ENCODE results near the gene LSM14A.

The LSM14A gene

DNA sequence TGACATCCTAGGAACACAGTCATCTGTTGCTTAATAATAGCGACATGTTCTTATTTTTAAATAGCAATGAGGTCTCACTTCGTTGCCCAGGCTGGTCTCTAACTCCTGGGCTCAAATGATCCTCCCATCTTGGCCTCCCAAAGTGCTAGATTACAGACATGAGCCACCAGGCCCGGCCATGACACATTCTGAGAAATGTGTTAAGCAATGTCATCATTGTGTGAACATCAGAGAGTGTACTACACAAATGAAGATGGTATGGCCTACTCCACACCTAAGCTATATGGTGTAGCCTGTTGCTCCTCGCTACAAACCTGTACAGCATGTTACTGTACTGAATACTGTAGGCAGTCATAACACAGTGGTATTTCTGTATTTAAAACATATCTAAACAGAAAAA, 57.4 kb downstream of the LSM14A start:
- Histone ChIP-seq H3K27ac (ENCODE audit: low read length) (no peak overlapping the region), H3K4me1 (ENCODE audit: control insufficient read depth, insufficient read depth, low read length) (peaks cover 10% of the 10 kb centered on the region), H3K36me3 (ENCODE audit: control insufficient read depth in 2 of 2, insufficient read depth in 2 of 2, low read length in 2 of 2) (peaks cover 29 to 31% of the 10 kb centered on the region in 2 donors), H3K9me3 (ENCODE audit: control insufficient read depth in 2 of 2, low read length in 2 of 2) (no peaks in the 10 kb centered on the region), H3K27me3 (ENCODE audit: control insufficient read depth in 1 of 2, insufficient read depth in 2 of 2, low read length in 2 of 2) (no peaks in the 10 kb centered on the region), H3K9ac (ENCODE audit: low read length in 2 of 2) (no peak overlapping the region), H3K4me3 (ENCODE audit: low read length in 2 of 2) (no peak overlapping the region)

DNA sequence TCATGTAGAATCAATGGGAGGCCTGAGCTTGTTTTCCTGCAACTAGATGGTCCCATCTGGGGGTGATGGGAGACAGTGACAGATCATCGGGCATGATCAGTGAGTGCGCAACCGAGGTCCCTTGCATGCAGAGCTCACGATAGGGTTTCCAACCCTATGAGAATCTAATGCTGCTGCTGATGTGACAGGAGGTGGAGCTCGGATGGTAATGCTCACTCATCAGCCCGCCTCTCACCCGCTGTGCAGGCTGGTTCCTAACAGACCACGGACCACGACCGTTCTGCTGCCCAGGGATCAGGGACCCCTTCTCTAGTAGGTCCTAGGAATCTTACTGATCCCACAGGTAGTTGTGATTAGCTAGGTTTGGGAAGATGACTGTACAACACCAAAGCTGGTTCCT, 58.5 kb downstream of the LSM14A start:
- H3K9ac ChIP-seq (ENCODE audit: low read length in 2 of 2) = no peak overlapping the region
- no peaks in the 10 kb centered on the region for H3K27me3 ChIP-seq (ENCODE audit: control insufficient read depth in 1 of 2, insufficient read depth in 2 of 2, low read length in 2 of 2)
- H3K27ac ChIP-seq (ENCODE audit: low read length) = no peak overlapping the region
- peaks cover 10% of the 10 kb centered on the region for H3K4me1 ChIP-seq (ENCODE audit: control insufficient read depth, insufficient read depth, low read length)
- H3K36me3 ChIP-seq (ENCODE audit: control insufficient read depth in 2 of 2, insufficient read depth in 2 of 2, low read length in 2 of 2) = peaks cover 20 to 23% of the 10 kb centered on the region in 2 donors
- H3K9me3 ChIP-seq (ENCODE audit: control insufficient read depth in 2 of 2, low read length in 2 of 2) = no peaks in the 10 kb centered on the region
- H3K4me3 ChIP-seq (ENCODE audit: low read length in 2 of 2) = no peak overlapping the region

DNA sequence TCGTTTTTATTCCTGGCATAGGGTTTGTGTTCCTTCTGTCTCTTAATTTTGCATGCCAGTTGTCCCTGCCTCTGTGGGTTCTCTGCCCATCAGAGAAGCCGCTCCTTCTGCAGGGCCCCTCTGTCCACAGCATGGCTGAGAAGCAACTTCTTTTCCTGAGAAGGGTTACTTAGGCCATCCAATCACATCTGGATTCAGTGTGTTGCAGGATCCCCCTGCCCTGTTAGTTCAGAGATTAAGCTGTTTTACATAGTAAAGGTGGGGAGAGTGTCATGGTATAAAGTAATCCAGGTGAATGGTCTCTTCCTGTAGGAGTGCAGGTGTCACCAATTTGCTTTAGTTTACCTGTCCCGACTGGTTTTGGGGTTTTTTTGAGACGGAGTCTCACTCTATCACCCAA, 59.1 kb downstream of the LSM14A start:
- no peaks in the 10 kb centered on the region for H3K9me3 ChIP-seq (ENCODE audit: control insufficient read depth in 2 of 2, low read length in 2 of 2)
- no peak overlapping the region for H3K27ac ChIP-seq (ENCODE audit: low read length)
- peaks cover 19 to 20% of the 10 kb centered on the region in 2 donors for H3K36me3 ChIP-seq (ENCODE audit: control insufficient read depth in 2 of 2, insufficient read depth in 2 of 2, low read length in 2 of 2)
- peaks cover 12% of the 10 kb centered on the region for H3K4me1 ChIP-seq (ENCODE audit: control insufficient read depth, insufficient read depth, low read length)
- no peaks in the 10 kb centered on the region for H3K27me3 ChIP-seq (ENCODE audit: control insufficient read depth in 1 of 2, insufficient read depth in 2 of 2, low read length in 2 of 2)
- H3K9ac ChIP-seq (ENCODE audit: low read length in 2 of 2) = no peak overlapping the region
- H3K4me3 ChIP-seq (ENCODE audit: low read length in 2 of 2) = no peak overlapping the region

- Histone ChIP-seq H3K9ac (ENCODE audit: low read length in 2 of 2) (peak overlapping the region in 1 of 2 donors; percentile 47), H3K4me3 (ENCODE audit: low read length in 2 of 2) (no peak overlapping the region), H3K36me3 (ENCODE audit: control insufficient read depth in 2 of 2, insufficient read depth in 2 of 2, low read length in 2 of 2) (peaks cover 17% of the 10 kb centered on the region in 2 donors), H3K4me1 (ENCODE audit: control insufficient read depth, insufficient read depth, low read length) (peaks cover 15% of the 10 kb centered on the region), H3K27me3 (ENCODE audit: control insufficient read depth in 1 of 2, insufficient read depth in 2 of 2, low read length in 2 of 2) (no peaks in the 10 kb centered on the region), H3K27ac (ENCODE audit: low read length) (no peak overlapping the region), H3K9me3 (ENCODE audit: control insufficient read depth in 2 of 2, low read length in 2 of 2) (no peaks in the 10 kb centered on the region)
Observed at GRCh38 chr19:34232566-34233481, 60.5 kb downstream of the LSM14A start.

DNA sequence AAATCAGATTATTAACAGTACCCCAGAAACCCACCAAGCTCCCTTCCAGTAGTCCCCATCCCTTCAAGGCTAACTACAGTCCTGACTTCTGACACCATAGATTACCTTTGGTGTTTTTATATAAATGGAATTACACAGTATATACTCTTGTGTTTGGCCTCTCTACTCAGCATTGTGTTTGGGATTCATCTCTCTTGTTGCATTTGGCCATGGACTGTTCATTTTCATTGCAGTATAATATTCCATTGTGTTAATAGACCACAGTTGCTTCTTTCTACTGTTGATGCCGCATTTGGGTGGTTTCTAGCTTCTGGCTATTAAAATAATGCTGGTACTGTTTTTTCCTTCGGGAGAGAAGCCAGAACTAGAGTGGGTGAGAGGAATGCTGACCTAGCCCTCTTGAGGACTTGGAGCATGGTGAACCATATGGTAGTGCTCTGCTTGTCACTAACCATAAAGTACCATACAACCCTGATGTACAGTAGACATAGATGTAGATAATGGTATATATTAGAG, 63.2 kb downstream of the LSM14A start:
- peaks cover 0 to 6% of the 10 kb centered on the region in 2 donors for H3K36me3 ChIP-seq (ENCODE audit: control insufficient read depth in 2 of 2, insufficient read depth in 2 of 2, low read length in 2 of 2)
- H3K4me1 ChIP-seq (ENCODE audit: control insufficient read depth, insufficient read depth, low read length) = peaks cover 15% of the 10 kb centered on the region
- no peak overlapping the region for H3K4me3 ChIP-seq (ENCODE audit: low read length in 2 of 2)
- no peaks in the 10 kb centered on the region for H3K9me3 ChIP-seq (ENCODE audit: control insufficient read depth in 2 of 2, low read length in 2 of 2)
- H3K27me3 ChIP-seq (ENCODE audit: control insufficient read depth in 1 of 2, insufficient read depth in 2 of 2, low read length in 2 of 2) = no peaks in the 10 kb centered on the region
- H3K9ac ChIP-seq (ENCODE audit: low read length in 2 of 2) = no peak overlapping the region
- H3K27ac ChIP-seq (ENCODE audit: low read length) = no peak overlapping the region

DNA sequence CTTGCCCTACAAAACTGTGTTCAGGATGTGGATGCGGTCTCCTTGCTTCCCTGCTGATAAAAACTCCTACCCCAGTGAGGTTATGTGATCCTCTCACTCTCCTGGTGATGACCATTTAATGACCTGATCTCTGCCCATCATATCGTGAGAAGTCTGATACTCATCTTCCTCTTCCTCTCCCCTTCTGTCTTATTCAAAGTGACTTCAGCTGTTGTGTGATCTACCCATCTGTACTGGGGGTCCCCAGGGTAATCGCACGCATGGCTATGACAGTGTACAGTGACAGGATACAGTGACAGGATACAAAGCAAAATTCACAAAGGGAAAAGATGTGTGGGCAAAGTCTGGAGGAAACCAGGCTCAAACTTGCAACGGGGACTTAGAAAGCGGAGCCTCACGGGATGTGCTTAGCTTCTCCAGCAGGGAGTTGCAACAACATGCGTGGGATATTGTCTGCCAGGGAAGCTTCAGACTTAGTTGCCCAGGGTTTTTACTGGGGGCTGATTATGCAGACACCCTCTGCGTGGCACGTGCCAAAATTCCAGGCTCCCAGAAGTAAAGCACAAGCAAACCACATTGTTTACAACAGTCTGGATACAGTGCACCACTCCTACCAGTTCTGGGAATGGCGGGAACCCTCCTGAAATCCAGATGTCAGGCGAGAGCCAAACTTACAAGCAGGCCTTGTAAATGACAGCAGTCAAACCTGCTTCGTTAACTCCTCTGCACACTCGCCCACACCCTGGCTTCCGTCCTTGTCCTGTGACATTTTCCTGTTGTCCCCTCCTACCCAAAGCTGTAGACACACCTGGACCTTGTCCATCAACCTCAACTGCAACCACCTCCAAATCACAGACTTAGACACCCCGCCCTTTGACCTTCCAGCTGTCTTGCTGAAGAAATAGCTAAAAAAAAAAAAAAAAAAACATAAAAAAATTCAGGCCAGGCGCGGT, 64.0 kb downstream of the LSM14A start:
- H3K9me3 ChIP-seq (ENCODE audit: control insufficient read depth in 2 of 2, low read length in 2 of 2) = no peaks in the 10 kb centered on the region
- peaks cover 0 to 3% of the 10 kb centered on the region in 2 donors for H3K36me3 ChIP-seq (ENCODE audit: control insufficient read depth in 2 of 2, insufficient read depth in 2 of 2, low read length in 2 of 2)
- no peak overlapping the region for H3K4me3 ChIP-seq (ENCODE audit: low read length in 2 of 2)
- H3K9ac ChIP-seq (ENCODE audit: low read length in 2 of 2) = no peak overlapping the region
- no peaks in the 10 kb centered on the region for H3K27me3 ChIP-seq (ENCODE audit: control insufficient read depth in 1 of 2, insufficient read depth in 2 of 2, low read length in 2 of 2)
- H3K4me1 ChIP-seq (ENCODE audit: control insufficient read depth, insufficient read depth, low read length) = peaks cover 15% of the 10 kb centered on the region
- peak overlapping the region; percentile 18 for H3K27ac ChIP-seq (ENCODE audit: low read length)

GRCh38 chr19:34237283-34237682, 65.0 kb downstream of the LSM14A start:
- Histone ChIP-seq H3K9me3 (ENCODE audit: control insufficient read depth in 2 of 2, low read length in 2 of 2) (no peaks in the 10 kb centered on the region), H3K4me1 (ENCODE audit: control insufficient read depth, insufficient read depth, low read length) (peaks cover 15% of the 10 kb centered on the region), H3K27ac (ENCODE audit: low read length) (no peak overlapping the region), H3K27me3 (ENCODE audit: control insufficient read depth in 1 of 2, insufficient read depth in 2 of 2, low read length in 2 of 2) (no peaks in the 10 kb centered on the region), H3K9ac (ENCODE audit: low read length in 2 of 2) (no peak overlapping the region), H3K4me3 (ENCODE audit: low read length in 2 of 2) (no peak overlapping the region), H3K36me3 (ENCODE audit: control insufficient read depth in 2 of 2, insufficient read depth in 2 of 2, low read length in 2 of 2) (peaks cover 0 to 2% of the 10 kb centered on the region in 2 donors)

GRCh38 chr19:34237939-34238338, 65.6 kb downstream of the LSM14A start:
- no peak overlapping the region for H3K27ac ChIP-seq (ENCODE audit: low read length)
- H3K4me1 ChIP-seq (ENCODE audit: control insufficient read depth, insufficient read depth, low read length) = peaks cover 10% of the 10 kb centered on the region
- H3K9me3 ChIP-seq (ENCODE audit: control insufficient read depth in 2 of 2, low read length in 2 of 2) = no peaks in the 10 kb centered on the region
- H3K9ac ChIP-seq (ENCODE audit: low read length in 2 of 2) = no peak overlapping the region
- no peak overlapping the region for H3K4me3 ChIP-seq (ENCODE audit: low read length in 2 of 2)
- H3K36me3 ChIP-seq (ENCODE audit: control insufficient read depth in 2 of 2, insufficient read depth in 2 of 2, low read length in 2 of 2) = peaks cover 0 to 2% of the 10 kb centered on the region in 2 donors
- H3K27me3 ChIP-seq (ENCODE audit: control insufficient read depth in 1 of 2, insufficient read depth in 2 of 2, low read length in 2 of 2) = no peaks in the 10 kb centered on the region

- no peaks in the 10 kb centered on the region for H3K27me3 ChIP-seq (ENCODE audit: control insufficient read depth in 1 of 2, insufficient read depth in 2 of 2, low read length in 2 of 2)
- no peak overlapping the region for H3K9ac ChIP-seq (ENCODE audit: low read length in 2 of 2)
- no peaks in the 10 kb centered on the region for H3K9me3 ChIP-seq (ENCODE audit: control insufficient read depth in 2 of 2, low read length in 2 of 2)
- H3K4me1 ChIP-seq (ENCODE audit: control insufficient read depth, insufficient read depth, low read length) = peaks cover under 1% of the 10 kb centered on the region
- no peak overlapping the region for H3K27ac ChIP-seq (ENCODE audit: low read length)
- no peaks in the 10 kb centered on the region for H3K36me3 ChIP-seq (ENCODE audit: control insufficient read depth in 2 of 2, insufficient read depth in 2 of 2, low read length in 2 of 2)
- no peak overlapping the region for H3K4me3 ChIP-seq (ENCODE audit: low read length in 2 of 2)
Observed at GRCh38 chr19:34241513-34242337, 69.4 kb downstream of the LSM14A start.

Data from stomach smooth muscle (tissue), 2 donors.